H1 (cell line): ENCODE results near the gene KLF4. TPM values are rescaled to one million over a fixed set of nuclear protein-coding genes. Genes with fewer than 3 reads are reported as not detected.

Experiments
- CTCF ChIA-PET: fragments of 300-600 bp; sonication (Branson Sonifier 250); formaldehyde crosslinking; loops from one replicate; lab custom pipeline; 2021; ENCODE audit not compliant: partially characterized antibody; lab: Charles Lee
- POLR2A ChIA-PET: fragments of 300-600 bp; sonication (Branson Sonifier 250); formaldehyde crosslinking; loops from one replicate; lab custom pipeline; 2021; ENCODE audit warnings: inconsistent platforms; ENCODE audit not compliant: partially characterized antibody; lab: Charles Lee
- DNase-seq, 2 experiments: peaks; one replicate each; pipeline versions ENCODE4 v3.0.0 to v3.0.0-alpha.2; 2010 to 2022; ENCODE audit warnings: low spot score in 2 of 2, low read depth in 1 of 2, mixed read lengths in 1 of 2
- FAIRE-seq: peaks from 2 replicates; lab custom pipeline; 2011; peaks lifted over from hg19 to GRCh38; lab: Jason Lieb, UNC
- H2AFZ ChIP-seq: 2 replicates; pipeline ENCODE4 v1.8.1; 2012; ENCODE audit warnings: low read length, inconsistent platforms
- H2AK5ac ChIP-seq: 2 replicates; pipeline ENCODE4 v1.6.1; 2013; ENCODE audit warnings: low read depth, low read length
- H2BK120ac ChIP-seq: replicated peaks from 2 replicates; pipeline ENCODE3; 2013; ENCODE audit warnings: low read depth, low read length, inconsistent platforms
- H2BK12ac ChIP-seq: 2 replicates; pipeline ENCODE4 v1.6.1; 2013; ENCODE audit warnings: low read depth, low read length
- H2BK15ac ChIP-seq: 2 replicates; pipeline ENCODE4 v1.6.1; 2013; ENCODE audit warnings: low read length
- H2BK20ac ChIP-seq: 2 replicates; pipeline ENCODE4 v1.6.1; 2013; ENCODE audit warnings: low read length
- H2BK5ac ChIP-seq: 2 replicates; pipeline ENCODE4 v1.6.1; 2013; ENCODE audit warnings: low read depth, low read length
- H3K14ac ChIP-seq: 2 replicates; pipeline ENCODE4 v1.6.1; 2013; ENCODE audit warnings: inconsistent platforms; ENCODE audit not compliant: insufficient read length
- H3K18ac ChIP-seq: 2 replicates; pipeline ENCODE4 v1.6.1; 2013; ENCODE audit warnings: low read length; ENCODE audit errors: extremely low read depth
- H3K23ac ChIP-seq: 2 replicates; pipeline ENCODE4 v1.6.1; 2013; ENCODE audit warnings: inconsistent platforms; ENCODE audit not compliant: insufficient read length
- H3K23me2 ChIP-seq: 2 replicates; pipeline ENCODE4 v1.6.1; 2013; ENCODE audit warnings: low read depth, low read length
- H3K27ac ChIP-seq: 2 replicates; pipeline ENCODE4 v1.6.1; 2011; ENCODE audit warnings: low read depth, low read length, inconsistent platforms
- H3K27me3 ChIP-seq, 4 experiments: replicated peaks in 1 of 4; 1 replicate in 1 of 4; 2 replicates in 3 of 4; pipeline versions ENCODE4 v1.6.1 to v1.8.1; 2011 to 2013; ENCODE audit warnings: low read length in 3 of 4, mild to moderate bottlenecking in 3 of 4, inconsistent platforms in 2 of 4, mixed read lengths in 2 of 4, moderate library complexity in 1 of 4; ENCODE audit not compliant: control insufficient read depth in 3 of 4, insufficient read depth in 3 of 4; ENCODE audit errors: extremely low read depth in 1 of 4
- H3K36me3 ChIP-seq, 4 experiments: 2 replicates each; pipeline versions ENCODE4 v1.6.1 to v1.8.1; 2011 to 2013; ENCODE audit warnings: mild to moderate bottlenecking in 4 of 4, low read length in 3 of 4, moderate library complexity in 2 of 4, control low read depth in 1 of 4, inconsistent platforms in 1 of 4; ENCODE audit not compliant: insufficient read depth in 4 of 4, control insufficient read depth in 2 of 4
- H3K4ac ChIP-seq: replicated peaks from 2 replicates; pipeline ENCODE3; 2013; ENCODE audit warnings: low read length, low read depth, mixed read lengths, inconsistent platforms; ENCODE audit not compliant: insufficient read length
- H3K4me1 ChIP-seq, 4 experiments: replicated peaks in 1 of 4; 1 replicate in 1 of 4; 2 replicates in 3 of 4; pipeline versions ENCODE4 v1.6.1 to v1.8.1; 2011 to 2013; ENCODE audit warnings: low read length in 3 of 4, inconsistent platforms in 2 of 4, mixed read lengths in 1 of 4; ENCODE audit not compliant: insufficient read depth in 4 of 4, control insufficient read depth in 3 of 4
- H3K4me2 ChIP-seq, 2 experiments: 2 replicates each; pipeline versions ENCODE4 v1.6.1 to v1.8.1; 2011 to 2013; ENCODE audit warnings: low read depth in 2 of 2, low read length in 2 of 2, control low read depth in 1 of 2, inconsistent platforms in 1 of 2, mild to moderate bottlenecking in 1 of 2; ENCODE audit not compliant: insufficient read depth in 1 of 2
- H3K4me3 ChIP-seq, 4 experiments: fragments of 200-600, 300-600 bp in 1 of 4; sonication (generic), shearing (Covaris generic), sonication (Bioruptor Twin) in 1 of 4; 2 replicates each; pipeline versions ENCODE4 v1.5.1 to v1.8.1; 2011 to 2016; ENCODE audit warnings: low read length in 4 of 4, low read depth in 3 of 4, control low read depth in 2 of 4, inconsistent platforms in 2 of 4, mild to moderate bottlenecking in 2 of 4, mixed read lengths in 1 of 4, moderate library complexity in 1 of 4; ENCODE audit not compliant: insufficient read depth in 2 of 4; ENCODE audit errors: extremely low read depth in 1 of 4
- H3K56ac ChIP-seq: replicated peaks from 2 replicates; pipeline ENCODE3; 2013; ENCODE audit warnings: low read depth, mild to moderate bottlenecking, mixed read lengths, low read length, inconsistent platforms; ENCODE audit not compliant: insufficient read length
- H3K79me1 ChIP-seq: 2 replicates; pipeline ENCODE4 v1.6.1; 2013; ENCODE audit warnings: low read depth, low read length, control low read depth
- H3K79me2 ChIP-seq, 2 experiments: 2 replicates each; pipeline versions ENCODE4 v1.6.1 to v1.8.1; 2012 to 2013; ENCODE audit warnings: low read length in 2 of 2, mild to moderate bottlenecking in 2 of 2, inconsistent platforms in 1 of 2; ENCODE audit not compliant: insufficient read depth in 2 of 2, control insufficient read depth in 1 of 2
- H3K9ac ChIP-seq, 4 experiments: replicated peaks in 1 of 4; 1 replicate in 1 of 4; 2 replicates in 3 of 4; pipeline versions ENCODE4 v1.6.1 to v1.8.1; 2011 to 2013; ENCODE audit warnings: low read depth in 3 of 4, low read length in 3 of 4, control low read depth in 2 of 4, mild to moderate bottlenecking in 2 of 4, moderate library complexity in 2 of 4, inconsistent platforms in 1 of 4; ENCODE audit errors: extremely low read depth in 1 of 4
- H3K9me3 ChIP-seq, 2 experiments: 2 replicates each; pipeline versions ENCODE4 v1.6.1 to v1.8.1; 2012 to 2013; ENCODE audit warnings: mild to moderate bottlenecking in 2 of 2, moderate library complexity in 2 of 2, control low read depth in 1 of 2, inconsistent platforms in 1 of 2, low read depth in 1 of 2, low read length in 1 of 2, mixed read lengths in 1 of 2; ENCODE audit not compliant: insufficient read depth in 2 of 2
- H4K20me1 ChIP-seq, 2 experiments: replicated peaks in 1 of 2; 2 replicates each; pipeline versions ENCODE3 to v1.8.1; 2011 to 2013; ENCODE audit warnings: inconsistent platforms in 2 of 2, low read length in 2 of 2, mild to moderate bottlenecking in 1 of 2; ENCODE audit not compliant: insufficient read depth in 2 of 2, control insufficient read depth in 1 of 2
- H4K5ac ChIP-seq: 2 replicates; pipeline ENCODE4 v1.6.1; 2013; ENCODE audit warnings: low read length, low read depth, mixed read lengths, inconsistent platforms; ENCODE audit not compliant: insufficient read length
- H4K8ac ChIP-seq: 2 replicates; pipeline ENCODE4 v1.8.0; 2013; ENCODE audit warnings: mild to moderate bottlenecking, moderate library complexity, low read length, inconsistent platforms; ENCODE audit not compliant: insufficient read depth; ENCODE audit errors: extremely low read depth
- H4K91ac ChIP-seq: replicated peaks from 2 replicates; pipeline ENCODE3; 2013; ENCODE audit warnings: low read length, mixed read lengths, inconsistent platforms; ENCODE audit not compliant: insufficient read length
- CHD1 ChIP-seq: IDR thresholded peaks from 2 replicates; pipeline ENCODE4 v1.6.1; 2012; ENCODE audit warnings: low read depth, low read length, improper control_type of control experiment
- CTBP2 ChIP-seq: IDR thresholded peaks from 2 replicates; pipeline ENCODE4 v1.7.0; 2011; ENCODE audit warnings: borderline replicate concordance, mild to moderate bottlenecking, moderate library complexity, mixed read lengths, low read length; ENCODE audit not compliant: insufficient read depth, insufficient read length
- EP300 ChIP-seq, 2 experiments: IDR thresholded peaks; 1 replicate in 1 of 2; 2 replicates in 1 of 2; pipeline ENCODE4 v1.6.1; 2011 to 2012; ENCODE audit warnings: low read depth in 2 of 2, low read length in 2 of 2, mild to moderate bottlenecking in 2 of 2, borderline replicate concordance in 1 of 2, inconsistent platforms in 1 of 2, moderate library complexity in 1 of 2
- JUN ChIP-seq: IDR thresholded peaks from 2 replicates; pipeline ENCODE4 v1.6.1; 2011; ENCODE audit warnings: low read depth, mild to moderate bottlenecking, improper control_type of control experiment, low read length
- KDM4A ChIP-seq: IDR thresholded peaks from one replicate; pipeline ENCODE4 v1.7.1; 2012; ENCODE audit warnings: low read depth, mild to moderate bottlenecking, moderate library complexity, low read length, inconsistent platforms; ENCODE audit not compliant: severe bottlenecking
- NRF1 ChIP-seq: IDR thresholded peaks from 2 replicates; pipeline ENCODE4 v1.6.1; 2011; ENCODE audit warnings: mild to moderate bottlenecking, low read depth, low read length, improper control_type of control experiment
- POLR2AphosphoS5 ChIP-seq: IDR thresholded peaks from 2 replicates; pipeline ENCODE4 v1.6.1; 2011; ENCODE audit warnings: low read depth, low read length
- RAD21 ChIP-seq, 2 experiments: IDR thresholded peaks in 1 of 2; conservative IDR thresholded peaks in 1 of 2; 2 replicates each; pipeline ENCODE4 v1.6.1; 2011; ENCODE audit warnings: low read depth in 2 of 2, low read length in 2 of 2, improper control_type of control experiment in 1 of 2, inconsistent platforms in 1 of 2, mild to moderate bottlenecking in 1 of 2, moderate library complexity in 1 of 2
- SAP30 ChIP-seq: fragments of 300-600 bp; sonication (generic); IDR thresholded peaks from 2 replicates; pipeline ENCODE4 v1.7.1; 2012; ENCODE audit warnings: low read length, moderate library complexity, mild to moderate bottlenecking, inconsistent platforms; ENCODE audit not compliant: insufficient read depth, insufficient replicate concordance
- SIN3A ChIP-seq, 2 experiments: IDR thresholded peaks in 1 of 2; conservative IDR thresholded peaks in 1 of 2; 2 replicates each; pipeline ENCODE4 v1.6.1; 2011 to 2012; ENCODE audit warnings: low read length in 2 of 2, improper control_type of control experiment in 1 of 2, low read depth in 1 of 2, mild to moderate bottlenecking in 1 of 2
- SIRT6 ChIP-seq: IDR thresholded peaks from one replicate; pipeline ENCODE4 v1.7.1; 2012; ENCODE audit warnings: low read length, inconsistent platforms
- TBP ChIP-seq: IDR thresholded peaks from 2 replicates; pipeline ENCODE4 v1.6.1; 2011; ENCODE audit warnings: low read depth, low read length, improper control_type of control experiment
- YY1 ChIP-seq: IDR thresholded peaks from 2 replicates; pipeline ENCODE4 v1.6.1; 2011; ENCODE audit warnings: low read depth, mild to moderate bottlenecking, low read length
- ZNF274 ChIP-seq: IDR thresholded peaks from 2 replicates; pipeline ENCODE4 v1.7.0; 2012; ENCODE audit warnings: low read length, borderline replicate concordance; ENCODE audit errors: extremely low read depth
- WGBS, 2 experiments: shearing (Covaris generic) in 1 of 2; methylation state at CpG; one replicate each; pipeline versions ENCODE4 v1.1.6 to v1.1.7; 2013 to 2015; ENCODE audit warnings: low lambda C conversion rate in 2 of 2, mixed read lengths in 2 of 2, inconsistent platforms in 1 of 2, low coverage in 1 of 2, missing lambda C conversion rate in 1 of 2; ENCODE audit not compliant: insufficient replicate concordance in 2 of 2, insufficient coverage in 1 of 2, insufficient read length in 1 of 2; ENCODE audit errors: extremely low coverage in 1 of 2, missing lambda C conversion rate in 1 of 2; 5-methylcytosine and 5-hydroxymethylcytosine counted together
- polyA plus RNA-seq, 7 experiments: library from polyadenylated mRNA; depleted of rRNA in 3 of 7; stranded (reverse) in 5 of 7; unstranded in 2 of 7; fragments of >200 nt in 5 of 7; fragments of 200-250 nt in 2 of 7; gene quantifications; 1 replicate in 5 of 7; 2 replicates in 1 of 7; 4 replicates in 1 of 7; pipeline versions ENCODE4 v1.2.1 to v1.2.3, GENCODE V29; 2011 to 2013; ENCODE audit warnings: missing spikeins in 2 of 7, mixed read lengths in 2 of 7
- total RNA-seq: library from RNA; stranded (reverse); fragmentation: NEBNext Ultra II Directional; extraction: Animal tissue kit (Norgen Biotek cat#: 25700); gene quantifications from 2 replicates; pipeline ENCODE4 v1.2.1, GENCODE V29; 2021

The KLF4 gene
- total and polyA plus RNA-seq, 2 of the 8 experiments (the other 6 are each of a cell fraction or from before 2014, with no cell fraction given) = 0.77 to 2.8 TPM

- no peaks in the 10 kb centered on the region for H3K79me2 ChIP-seq
- H3K23ac ChIP-seq = no peak overlapping the region
- H3K9ac ChIP-seq = no peak overlapping the region
- no peak overlapping the region for H3K4me3 ChIP-seq
- no peak overlapping the region for H3K4me2 ChIP-seq
- no peak overlapping the region for H2BK120ac ChIP-seq
- no peak overlapping the region for H2BK15ac ChIP-seq
- H3K18ac ChIP-seq = no peak overlapping the region
- ChIA-PET CTCF (interaction anchor here (0.7 to 1.2 kb wide), 2 partner anchors 13 to 565 kb away, joined by 3 read pairs; no protein-coding TSS in a partner anchor), POLR2A (no interaction called here)
- no peak overlapping the region for H4K91ac ChIP-seq
- no peak overlapping the region for H2AK5ac ChIP-seq
- WGBS, 2 experiments = 67% methylated on average over 2 of the region's 2 CpGs; no CpG with 5 or more reads in 1 of the 2 experiments
- H3K14ac ChIP-seq = no peak overlapping the region
- no peak overlapping the region for H4K5ac ChIP-seq
- H2BK20ac ChIP-seq = no peak overlapping the region
- H3K9me3 ChIP-seq = no peaks in the 10 kb centered on the region
- H3K56ac ChIP-seq = no peak overlapping the region
- H2BK12ac ChIP-seq = no peak overlapping the region
- FAIRE-seq (no peak), DNase-seq (no peak)
- no peaks in the 10 kb centered on the region for H3K23me2 ChIP-seq
- peaks cover 0 to 7% (median 2%) of the 10 kb centered on the region in 4 experiments; a peak in 2 of 7 replicates for H3K4me1 ChIP-seq
- no peak overlapping the region for H3K27ac ChIP-seq
- H4K20me1 ChIP-seq = no peaks in the 10 kb centered on the region
- H3K4ac ChIP-seq = no peak overlapping the region
- H4K8ac ChIP-seq = no peak overlapping the region
- H2BK5ac ChIP-seq = no peak overlapping the region
- no peaks in the 10 kb centered on the region for H3K36me3 ChIP-seq
- peaks cover 0 to 6% (median 1%) of the 10 kb centered on the region in 4 experiments; a peak in 3 of 7 replicates for H3K27me3 ChIP-seq
- H2AFZ ChIP-seq = no peak overlapping the region
- H3K79me1 ChIP-seq = no peaks in the 10 kb centered on the region
- no peak for TF ChIP-seq KDM4A
- no peak for TF ChIP-seq ZNF274
- no peak for TF ChIP-seq CHD1
- TF ChIP-seq EP300 (IDR thresholded peaks at IDR 0.05; ENCODE audit: borderline replicate concordance in 1 of 2, low read depth in 2 of 2, low read length in 2 of 2) = no peak
- TF ChIP-seq NRF1 = no peak
- no peak for TF ChIP-seq YY1
- no peak for TF ChIP-seq SAP30
- no peak for TF ChIP-seq POLR2AphosphoS5
- TF ChIP-seq CTBP2 = no peak
- TF ChIP-seq SIN3A (conservative IDR thresholded peaks at IDR 0.05 in 1 of 2, IDR thresholded peaks at IDR 0.05 in 1 of 2; ENCODE audit: low read depth in 1 of 2, low read length in 2 of 2) = no peak
- no peak for TF ChIP-seq JUN
- TF ChIP-seq RAD21 (IDR thresholded peaks at IDR 0.05 in 1 of 2, conservative IDR thresholded peaks at IDR 0.05 in 1 of 2; ENCODE audit: low read depth in 2 of 2, low read length in 2 of 2) = no peak
- TF ChIP-seq TBP = no peak
- TF ChIP-seq SIRT6 = no peak
Observed at GRCh38 chr9:107496976-107497375, 7.4 kb upstream of the KLF4 start.
